GM19468 (cell line): ENCODE data around the gene YWHAQ.

Source experiments
- ATAC-seq: cut with Tn5 transposase; IDR thresholded peaks from one replicate; pipeline ENCODE4 v1.9.1; 2021; ENCODE audit warnings: mild to moderate bottlenecking, moderate library complexity, moderate number of reproducible peaks; ENCODE audit not compliant: unreplicated experiment; ENCODE audit errors: extremely low read depth

Gene YWHAQ

GRCh38 chr2:9656270-9656766 lies 25.5 kb upstream of the YWHAQ start:
- peak; percentile 68 for ATAC-seq

- ATAC-seq = peak; percentile 21
These were observed 24.9 kb upstream of the YWHAQ start for GRCh38 chr2:9655441-9656269.

GRCh38 chr2:9654452-9655100 lies 23.8 kb upstream of the YWHAQ start:
- ATAC-seq = no peak

GRCh38 chr2:9653485-9654271 lies 22.9 kb upstream of the YWHAQ start:
- no peak for ATAC-seq

- ATAC-seq = no peak
These were observed 22.2 kb upstream of the YWHAQ start for GRCh38 chr2:9652898-9653479.

- no peak for ATAC-seq
These were observed 21.5 kb upstream of the YWHAQ start for GRCh38 chr2:9652267-9652666.

- ATAC-seq = no peak
These were observed 19.5 kb upstream of the YWHAQ start for GRCh38 chr2:9650119-9650821.

GRCh38 chr2:9649261-9649660 lies 18.5 kb upstream of the YWHAQ start:
- ATAC-seq = no peak

- ATAC-seq = no peak
These were observed 18.0 kb upstream of the YWHAQ start for GRCh38 chr2:9648821-9649220.

GRCh38 chr2:9647884-9648283 lies 17.1 kb upstream of the YWHAQ start:
- ATAC-seq = no peak

- ATAC-seq = no peak
These were observed 15.6 kb upstream of the YWHAQ start for GRCh38 chr2:9646196-9647030.

- ATAC-seq = no peak
These were observed 13.8 kb upstream of the YWHAQ start for GRCh38 chr2:9644603-9645002.

- ATAC-seq = no peak
These were observed 13.2 kb upstream of the YWHAQ start for GRCh38 chr2:9644021-9644420.

GRCh38 chr2:9641641-9642040 lies 10.8 kb upstream of the YWHAQ start:
- ATAC-seq = no peak

- ATAC-seq = no peak
These were observed 9.8 kb upstream of the YWHAQ start for GRCh38 chr2:9640403-9641104.

GRCh38 chr2:9639740-9640343 lies 9.0 kb upstream of the YWHAQ start:
- no peak for ATAC-seq

GRCh38 chr2:9639000-9639602 lies 8.3 kb upstream of the YWHAQ start:
- no peak for ATAC-seq

GRCh38 chr2:9638532-9638931 lies 7.7 kb upstream of the YWHAQ start:
- ATAC-seq = no peak
